Effector CD4-positive, alpha-beta T cell (primary cell): ENCODE results near the gene DKKL1.

Source experiments
- DNase-seq: peaks from one replicate; pipeline ENCODE4 v3.0.0-alpha.2; 2020

The DKKL1 gene

GRCh38 chr19:49396738-49397505, 33.2 kb downstream of the DKKL1 start:
- no peak for DNase-seq

DNA sequence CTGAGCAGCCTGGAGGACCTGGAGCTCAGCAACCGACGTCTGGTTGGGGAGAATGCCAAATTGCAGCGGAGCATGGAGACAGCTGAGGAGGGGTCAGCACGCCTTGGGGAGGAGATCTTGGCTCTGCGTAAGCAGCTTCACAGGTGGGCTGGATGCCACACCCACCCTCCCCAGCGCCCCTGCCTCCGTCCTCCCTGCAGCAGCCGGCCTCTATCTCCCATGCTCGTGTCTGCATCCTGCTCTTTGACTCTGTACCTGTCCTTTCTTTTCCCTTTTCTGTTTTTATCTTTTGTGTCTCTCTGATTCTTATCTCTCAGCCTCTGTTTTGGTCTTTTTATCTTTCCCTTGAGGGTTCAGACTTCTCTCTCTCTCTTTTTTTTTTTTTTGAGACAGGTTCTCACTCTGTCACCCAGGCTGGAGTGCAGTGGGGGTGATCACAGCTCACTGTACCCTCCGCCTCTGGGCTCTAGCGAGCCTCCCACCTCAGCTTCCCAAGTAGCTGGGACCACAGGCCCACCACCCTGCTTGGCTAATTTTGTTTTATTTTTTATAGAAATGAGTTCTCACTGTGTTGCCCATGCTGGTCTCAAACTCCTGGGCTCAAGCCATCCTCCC, 34.4 kb downstream of the DKKL1 start:
- no peak for DNase-seq

DNA sequence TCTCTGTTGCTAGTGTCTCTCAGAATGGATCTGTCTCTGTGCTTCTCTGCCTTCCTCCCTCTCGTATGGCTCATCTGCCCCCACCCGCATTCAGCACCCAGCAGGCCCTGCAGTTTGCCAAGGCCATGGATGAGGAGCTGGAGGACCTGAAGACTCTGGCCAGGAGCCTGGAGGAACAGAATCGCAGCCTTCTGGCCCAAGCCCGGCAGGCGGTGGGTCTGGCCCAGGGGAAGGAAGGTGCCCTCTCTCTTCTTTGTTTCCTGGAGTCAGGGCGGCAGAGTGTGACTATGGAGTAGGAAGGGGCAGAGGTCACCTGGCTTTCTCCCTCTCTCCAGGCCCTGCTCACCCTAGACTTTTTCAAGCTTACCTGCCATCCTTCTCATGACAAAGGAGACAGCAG, 35.3 kb downstream of the DKKL1 start:
- no peak for DNase-seq

GRCh38 chr19:49400029-49400428, 36.4 kb downstream of the DKKL1 start:
- DNase-seq = no peak

DNA sequence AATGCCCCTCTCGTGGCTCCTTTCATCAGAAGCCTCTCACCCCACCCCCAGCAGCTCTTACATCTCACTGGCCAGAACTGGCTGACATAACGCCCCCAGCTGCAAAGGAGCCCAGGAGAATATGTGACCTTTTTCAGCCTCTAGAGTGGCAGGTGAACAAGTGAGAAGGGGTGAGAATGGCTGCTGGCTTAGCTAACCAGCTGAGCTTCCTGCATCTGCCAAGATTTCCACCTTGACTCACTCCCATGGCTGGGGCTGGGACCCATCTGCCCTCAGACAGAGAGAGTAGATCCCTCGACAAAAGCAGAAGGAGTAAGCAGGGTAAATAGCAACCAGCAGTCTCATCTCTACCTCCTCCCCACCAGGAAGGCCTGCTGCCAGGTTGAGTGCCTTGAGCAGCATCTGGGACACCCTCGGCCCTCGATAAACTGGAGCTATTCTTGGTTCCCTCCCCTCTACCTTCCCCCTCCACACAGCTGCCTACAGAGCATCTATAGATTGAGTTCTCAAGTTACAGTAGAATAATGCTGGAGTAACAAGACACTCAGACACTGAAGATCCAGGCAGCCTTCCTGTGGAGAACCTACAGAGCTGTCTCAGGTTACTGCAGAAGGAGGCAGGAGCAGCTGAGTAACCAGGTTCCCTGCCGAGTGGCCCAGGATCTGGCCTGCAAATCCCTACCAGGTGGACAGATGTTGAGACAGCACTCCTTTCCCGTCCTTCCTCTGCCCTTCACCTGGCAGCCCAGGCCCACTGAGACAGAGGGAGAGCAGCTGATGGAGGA, 39.9 kb downstream of the DKKL1 start:
- DNase-seq = no peak

DNA sequence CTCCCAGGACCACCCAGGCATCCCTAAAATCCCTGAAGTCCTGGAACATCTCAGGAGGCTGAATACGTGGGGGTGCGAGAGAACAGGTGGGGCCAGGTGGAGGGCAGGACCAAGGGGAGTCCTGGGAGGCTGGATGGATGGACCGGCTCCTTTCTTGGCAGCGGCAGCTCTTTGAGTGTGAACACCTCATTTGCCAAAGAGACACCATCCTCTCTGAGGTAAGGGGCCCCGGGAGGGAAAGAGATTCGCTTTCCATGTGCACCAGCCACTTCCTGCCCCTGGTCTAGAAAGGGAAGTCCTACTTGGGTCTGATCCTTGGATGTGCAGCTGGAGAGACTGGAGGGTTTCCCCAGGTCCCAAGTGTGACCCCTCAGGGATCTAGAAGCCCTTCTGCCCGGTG, 43.4 kb downstream of the DKKL1 start:
- DNase-seq = no peak

- no peak for DNase-seq
Observed at GRCh38 chr19:49407482-49408015, 43.9 kb downstream of the DKKL1 start.

DNA sequence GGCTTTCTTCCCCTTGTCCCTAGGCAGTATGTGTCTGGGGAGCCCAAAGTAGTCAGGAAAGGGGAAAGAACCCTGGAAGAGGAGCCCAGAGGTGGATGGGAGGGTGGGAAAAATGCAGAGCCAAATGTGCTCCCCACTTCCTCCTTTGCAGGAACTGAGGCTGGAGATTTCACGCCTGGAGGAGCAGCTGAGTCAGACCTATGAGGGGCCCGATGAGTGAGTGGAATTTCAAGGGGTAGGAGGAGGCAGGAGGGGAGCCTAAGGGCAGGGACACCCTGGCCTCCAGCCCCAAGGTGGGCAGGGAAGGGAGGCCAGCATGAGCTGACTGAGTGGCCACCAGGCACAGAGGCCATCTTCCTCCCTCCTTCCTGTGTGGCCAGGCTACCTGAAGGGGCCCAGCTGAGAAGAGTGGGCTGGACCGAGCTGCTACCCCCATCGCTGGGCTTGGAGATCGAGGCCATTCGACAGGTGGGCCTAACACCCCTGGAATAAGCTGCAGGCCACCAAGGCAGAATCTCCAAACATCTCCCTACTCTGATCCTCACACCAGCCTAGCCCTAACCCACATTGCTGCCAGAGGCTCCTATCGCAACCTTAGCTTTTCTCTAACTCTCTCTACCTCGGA, 45.3 kb downstream of the DKKL1 start:
- DNase-seq = no peak

GRCh38 chr19:49409441-49410029, 45.9 kb downstream of the DKKL1 start:
- DNase-seq = no peak

GRCh38 chr19:49411681-49412326, 48.1 kb downstream of the DKKL1 start:
- DNase-seq = no peak

DNA sequence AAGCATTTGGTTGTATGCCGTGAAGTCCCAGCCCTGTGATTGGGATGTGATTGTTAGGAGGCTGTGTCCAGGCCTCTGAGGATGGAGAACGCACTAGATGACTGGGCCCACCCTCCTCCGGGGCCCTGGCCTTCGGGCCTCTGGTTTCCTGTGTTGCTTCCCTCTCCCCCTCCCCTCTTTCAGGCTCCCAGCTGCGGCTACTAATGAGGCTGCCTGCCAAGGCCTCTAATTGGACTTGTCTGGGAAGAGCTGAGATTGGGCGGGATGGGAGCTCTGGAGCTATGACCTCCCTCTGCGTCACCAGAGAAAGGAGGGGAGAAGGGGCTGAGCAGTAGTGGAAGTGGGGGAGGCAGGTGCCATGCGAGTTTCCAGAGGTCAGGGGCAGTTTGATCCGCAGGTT, 49.7 kb downstream of the DKKL1 start:
- DNase-seq = no peak

- no peak for DNase-seq
Observed at GRCh38 chr19:49414256-49414655, 50.6 kb downstream of the DKKL1 start.

- DNase-seq = no peak
Observed at GRCh38 chr19:49415102-49415809, 51.6 kb downstream of the DKKL1 start.

GRCh38 chr19:49415810-49416200, 52.1 kb downstream of the DKKL1 start:
- no peak for DNase-seq

- no peak for DNase-seq
Observed at GRCh38 chr19:49417088-49417487, 53.4 kb downstream of the DKKL1 start.

DNA sequence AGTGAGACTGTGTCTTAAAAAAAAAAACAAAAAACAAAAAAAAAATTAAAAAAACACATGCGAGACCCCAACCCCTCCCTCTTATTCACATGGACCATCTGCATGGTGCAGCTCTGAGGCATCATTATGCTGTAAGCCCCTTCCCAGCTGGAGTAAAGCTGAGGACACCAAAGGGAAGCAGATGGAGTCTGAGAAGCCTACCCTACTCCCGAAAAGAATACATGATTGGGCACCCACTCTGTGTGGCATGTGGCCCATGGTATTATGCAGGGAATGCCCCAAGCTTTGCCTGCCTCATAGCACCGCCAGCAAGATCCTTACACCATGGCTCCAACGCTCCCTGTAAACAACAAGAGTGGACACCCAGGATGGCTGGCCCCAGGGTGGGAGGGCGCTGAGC, 54.8 kb downstream of the DKKL1 start:
- DNase-seq = no peak

DNA sequence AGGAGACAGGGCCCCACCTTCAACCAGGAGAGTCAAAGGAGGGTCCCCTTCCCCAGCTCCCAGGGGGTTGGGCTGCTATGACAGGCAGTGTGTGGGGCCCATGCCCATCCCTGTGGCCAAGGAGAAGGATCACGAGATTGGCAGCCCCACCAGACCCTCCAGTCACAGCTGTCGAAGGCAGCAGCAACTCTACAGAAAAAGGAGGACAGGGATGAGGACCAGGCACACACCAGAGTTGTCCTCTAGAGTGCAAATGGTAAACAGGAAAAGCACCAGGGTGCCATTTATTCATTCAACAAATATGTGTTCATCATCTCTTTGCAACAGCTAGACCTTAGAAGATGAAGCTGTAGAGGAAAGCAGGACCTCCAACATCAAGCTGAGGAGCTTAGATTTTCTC, 55.5 kb downstream of the DKKL1 start:
- no peak for DNase-seq

GRCh38 chr19:49420227-49420626, 56.5 kb downstream of the DKKL1 start:
- no peak for DNase-seq

DNA sequence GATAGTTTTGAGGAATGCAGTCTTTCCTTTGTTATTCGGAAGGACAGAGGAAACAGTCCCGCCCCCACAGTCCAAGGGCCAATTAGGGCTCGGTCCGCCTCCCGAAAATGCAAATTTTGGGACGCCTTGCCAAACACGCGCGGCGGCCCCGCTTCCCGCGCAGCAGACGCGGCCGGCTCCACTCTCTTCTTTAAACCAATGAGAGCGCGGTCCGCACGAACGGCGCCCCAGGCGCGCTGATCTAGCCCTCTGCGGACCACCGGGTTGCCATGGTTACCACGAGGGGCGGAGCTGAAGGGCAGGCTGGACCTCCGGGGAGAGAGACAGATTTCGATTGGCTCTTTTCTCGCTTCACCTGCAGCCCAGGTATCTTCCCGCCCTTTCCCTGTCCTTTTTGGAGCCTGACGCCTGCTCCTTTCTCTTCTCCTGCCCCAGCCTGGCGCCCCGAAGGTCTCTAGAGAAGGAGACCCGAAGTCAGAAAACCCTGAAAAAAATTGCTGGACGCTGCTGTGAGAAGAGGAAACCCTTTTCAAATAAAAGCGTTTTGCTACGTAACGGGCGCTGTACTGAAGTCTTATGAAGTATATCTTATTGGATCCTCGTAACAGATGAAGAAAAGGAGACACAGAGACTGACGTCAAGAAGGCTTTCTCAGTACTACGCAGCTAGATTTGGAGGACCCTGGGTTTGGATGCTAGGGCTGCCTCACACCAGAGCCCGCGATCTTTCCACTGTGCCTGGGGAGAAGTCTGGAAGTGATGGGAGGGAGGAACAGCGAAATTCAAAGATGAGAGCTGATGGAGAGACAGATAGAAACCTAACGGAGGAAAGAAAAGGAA, 57.6 kb downstream of the DKKL1 start:
- no peak for DNase-seq

DNA sequence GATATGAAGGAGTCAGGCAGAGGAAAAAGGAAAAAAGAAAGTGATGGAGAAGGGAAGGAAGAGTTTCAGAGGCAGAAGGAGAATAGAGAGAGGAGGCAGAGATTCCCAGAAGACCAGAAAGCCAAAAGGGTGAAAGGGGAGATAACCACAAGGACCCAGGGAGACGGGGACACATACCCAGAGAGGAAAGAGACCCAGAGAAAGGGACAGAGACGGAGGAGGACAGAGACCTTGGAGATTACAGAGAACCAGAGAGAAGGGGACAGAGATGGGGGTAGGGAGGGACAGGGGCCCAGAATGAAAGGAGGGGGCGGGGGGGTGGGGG, 58.2 kb downstream of the DKKL1 start:
- no peak for DNase-seq
